Body of pancreas (tissue), 4 donors: ENCODE measurements around the gene KCND1. TPM values are rescaled to one million over a fixed set of nuclear protein-coding genes. Genes with fewer than 3 reads are reported as not detected.

Experiments used
- ATAC-seq: fragments of 150-250 bp; one replicate; pipeline ENCODE4 v1.9.1; 2016
- DNase-seq, 4 donors: peaks; one replicate each; pipeline ENCODE4 v3.0.0-alpha.2; 2019
- H3K27ac ChIP-seq, 4 donors: fragments of 200-600 bp; sonication (generic); 1 replicate in 3 of 4; 2 replicates in 1 of 4; pipeline versions ENCODE4 v1.5.1 to v1.6.1; 2016 to 2019; ENCODE audit warnings: mild to moderate bottlenecking in 1 of 4, mixed read lengths in 1 of 4, moderate library complexity in 1 of 4
- H3K27me3 ChIP-seq, 2 donors: fragments of 200-600 bp; sonication (generic); one replicate each; pipeline ENCODE4 v1.6.0; 2016; ENCODE audit warnings: mild to moderate bottlenecking in 1 of 2
- H3K36me3 ChIP-seq, 2 donors: fragments of 200-600 bp; sonication (generic); replicated peaks in 1 of 2; 2 replicates each; pipeline ENCODE4 v1.5.1; 2016; ENCODE audit warnings: low read depth in 2 of 2; ENCODE audit not compliant: insufficient read depth in 1 of 2
- H3K4me1 ChIP-seq: fragments of 200-600 bp; sonication (generic); one replicate; pipeline ENCODE4 v1.6.0; 2016
- H3K4me3 ChIP-seq, 2 donors: fragments of 200-600 bp; sonication (generic); 1 replicate in 1 of 2; 2 replicates in 1 of 2; pipeline ENCODE4 v1.5.1; 2016 to 2019
- H3K9me3 ChIP-seq, 3 donors: fragments of 200-600 bp; sonication (generic); 1 replicate in 2 of 3; 2 replicates in 1 of 3; pipeline ENCODE4 v1.5.1; 2016
- CTCF ChIP-seq, 7 experiments: fragments of 450-650 bp in 4 of 7; fragments of 200-600 bp in 3 of 7; sonication (generic) in 3 of 7; IDR thresholded peaks; one replicate each; pipeline ENCODE4 v1.5.1; 2016 to 2019; ENCODE audit warnings: antibody characterized with exemption in 7 of 7
- POLR2A ChIP-seq, 3 donors: fragments of 450-650 bp; IDR thresholded peaks; one replicate each; pipeline ENCODE4 v1.6.1; 2016; ENCODE audit warnings: antibody characterized with exemption in 3 of 3, mild to moderate bottlenecking in 2 of 3
- WGBS, 2 donors: methylation state at CpG; one replicate each; pipeline ENCODE4 v1.1.5; 2017; 5-methylcytosine and 5-hydroxymethylcytosine counted together
- intact Hi-C: fragments of 100-400 bp; cut with DNase I; formaldehyde crosslinking; loops from one replicate; pipeline ENCODE4 v1.15.1; 2023
- total RNA-seq, 2 donors: library from RNA; depleted of rRNA; stranded (reverse); fragments of >200 nt; gene quantifications; one replicate each; pipeline ENCODE4 v1.1.0, GENCODE V29; 2016

KCND1 gene
- total RNA-seq, 2 donors from 2014 or later = 0.52 to 1.3 TPM

DNA sequence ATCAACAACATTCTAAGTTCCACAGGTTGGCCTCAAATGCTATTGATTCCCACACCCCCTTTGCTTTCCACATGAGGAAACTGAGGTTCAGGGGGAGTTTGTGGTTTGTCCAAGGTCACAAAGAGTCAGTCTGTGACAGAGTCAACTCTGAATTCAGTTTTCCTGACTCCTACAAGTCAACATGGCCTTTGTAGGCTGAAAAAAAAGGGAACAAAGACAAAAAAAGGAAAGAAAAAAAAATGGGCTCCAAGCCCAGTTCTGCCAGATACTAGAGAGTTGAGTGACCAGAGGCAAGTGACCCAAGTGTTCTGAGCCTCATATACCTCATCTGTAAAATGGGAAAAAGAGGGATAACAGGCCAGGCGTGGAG lies 36.4 kb downstream of the KCND1 start:
- intact Hi-C loops = no loop called here
- H3K27ac ChIP-seq = no peak overlapping the region
- peaks cover 0 to 1% of the 10 kb centered on the region in 2 donors for H3K36me3 ChIP-seq
- H3K9me3 ChIP-seq = no peaks in the 10 kb centered on the region
- no peak for DNase-seq
- no peak for TF ChIP-seq CTCF (IDR thresholded peaks at IDR 0.05)
- TF ChIP-seq POLR2A (IDR thresholded peaks at IDR 0.05) = no peak
- H3K4me1 ChIP-seq = peaks cover under 1% of the 10 kb centered on the region
- H3K27me3 ChIP-seq = no peaks in the 10 kb centered on the region
- WGBS, 2 donors = 67 to 100% methylated on average over 1 of the region's 1 CpG
- no peak for ATAC-seq
- H3K4me3 ChIP-seq = no peak overlapping the region

DNA sequence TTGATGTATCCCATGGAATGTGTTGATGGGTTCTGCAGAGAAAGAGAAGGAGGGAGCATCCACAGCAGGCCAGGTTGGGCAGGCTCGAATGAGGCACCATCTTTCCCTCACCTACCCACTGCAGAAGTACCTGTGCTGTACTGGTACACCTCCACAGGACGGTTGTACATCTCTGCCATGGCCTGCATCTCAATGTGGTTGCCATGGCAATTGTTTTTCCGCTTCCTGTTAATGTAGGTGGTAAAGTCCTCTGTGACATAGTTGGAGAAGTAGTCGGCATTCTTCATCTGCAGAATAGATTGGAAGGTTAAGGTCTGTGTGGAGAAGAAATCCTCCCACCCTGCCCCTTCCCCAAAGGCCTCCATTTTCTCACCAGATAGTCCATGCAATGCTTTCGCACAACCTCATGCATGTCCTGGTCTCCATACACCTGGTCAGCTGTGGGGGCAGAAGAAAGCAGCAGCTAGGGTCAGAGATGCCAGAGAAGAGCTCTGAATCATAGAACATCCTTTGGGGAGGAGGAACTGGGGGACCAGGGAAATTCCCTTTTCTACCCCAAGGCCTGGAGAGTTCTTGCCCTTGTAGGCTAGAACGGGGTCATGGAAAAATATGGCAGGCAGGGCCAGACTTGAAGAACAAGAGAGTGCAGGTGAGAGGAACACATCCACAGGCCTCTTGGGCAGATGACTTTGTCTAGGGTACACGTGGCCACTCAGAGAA lies 36.9 kb downstream of the KCND1 start:
- H3K4me3 ChIP-seq = no peak overlapping the region
- H3K4me1 ChIP-seq = no peaks in the 10 kb centered on the region
- no peaks in the 10 kb centered on the region for H3K27me3 ChIP-seq
- no peak for DNase-seq
- WGBS, 2 donors = 78 to 85% methylated on average over 4 to 5 of the region's 7 CpGs
- no peak for ATAC-seq
- no peak overlapping the region for H3K27ac ChIP-seq
- TF ChIP-seq POLR2A (IDR thresholded peaks at IDR 0.05) (no peak), CTCF (IDR thresholded peaks at IDR 0.05) (no peak)
- intact Hi-C loops = no loop called here
- H3K36me3 ChIP-seq = peaks cover 0 to 4% of the 10 kb centered on the region in 2 donors
- H3K9me3 ChIP-seq = no peaks in the 10 kb centered on the region

DNA sequence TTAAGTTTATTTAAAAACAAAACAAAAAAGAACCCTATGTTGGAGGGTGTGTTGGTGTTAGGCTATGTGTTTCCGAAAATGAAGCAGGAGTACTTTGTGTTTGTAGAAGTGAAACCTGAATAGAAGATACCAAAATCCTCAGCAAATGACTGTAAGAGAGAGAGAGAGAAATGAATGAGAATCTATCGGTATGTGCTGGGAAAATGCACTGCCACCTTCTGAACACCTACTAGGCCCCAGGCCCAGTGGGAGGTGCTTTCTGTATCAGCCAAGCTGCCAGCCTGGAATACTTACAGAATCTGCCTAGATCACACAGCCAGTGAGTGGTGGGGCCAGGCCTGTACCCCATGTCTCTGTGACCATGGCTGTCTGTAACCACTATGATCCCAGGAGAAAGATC lies 37.9 kb downstream of the KCND1 start:
- H3K4me3 ChIP-seq = no peak overlapping the region
- 82 to 83% methylated on average over 2 of the region's 2 CpGs for WGBS, 2 donors
- H3K9me3 ChIP-seq = no peaks in the 10 kb centered on the region
- no peak for TF ChIP-seq CTCF (IDR thresholded peaks at IDR 0.05)
- ATAC-seq = no peak
- H3K27me3 ChIP-seq = no peaks in the 10 kb centered on the region
- intact Hi-C loops = no loop called here
- H3K4me1 ChIP-seq = no peaks in the 10 kb centered on the region
- H3K36me3 ChIP-seq = peaks cover 0 to 4% of the 10 kb centered on the region in 2 donors
- no peak for DNase-seq
- H3K27ac ChIP-seq = no peak overlapping the region

DNA sequence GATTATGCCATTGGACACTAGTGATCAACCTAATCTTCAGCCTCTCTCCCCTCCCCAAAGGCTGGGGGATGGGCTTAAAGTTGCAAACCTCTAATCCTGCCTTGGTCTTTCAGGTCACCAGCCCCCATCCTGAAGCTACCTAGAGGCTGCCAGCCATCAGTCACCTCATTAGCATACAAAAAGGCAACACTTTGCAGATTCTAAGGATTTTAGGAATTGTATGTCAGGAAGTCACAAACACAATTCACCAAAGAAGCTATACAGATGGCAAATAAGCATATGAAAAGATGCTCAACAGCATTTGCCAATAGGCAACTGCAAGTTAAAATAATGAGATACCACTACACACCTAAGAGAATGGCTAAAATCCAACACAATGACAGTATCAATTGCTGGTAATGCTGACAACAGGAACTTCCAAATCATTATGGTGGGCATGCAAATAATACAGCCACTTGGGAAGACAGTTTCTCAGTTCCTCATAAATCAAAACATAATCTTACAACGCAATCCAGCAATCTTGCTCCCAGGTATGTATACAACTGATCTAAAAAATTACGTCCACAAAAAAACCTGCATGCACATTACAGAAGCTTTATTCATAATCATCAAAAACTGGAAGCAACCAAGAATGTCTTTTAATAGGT lies 43.8 kb downstream of the KCND1 start:
- intact Hi-C loops = no loop called here
- Histone ChIP-seq H3K36me3 (peaks cover 0 to 8% of the 10 kb centered on the region in 2 donors), H3K4me1 (no peaks in the 10 kb centered on the region), H3K4me3 (no peak overlapping the region), H3K27me3 (no peaks in the 10 kb centered on the region), H3K9me3 (no peaks in the 10 kb centered on the region), H3K27ac (no peak overlapping the region)
- DNase-seq = no peak
- no peak for TF ChIP-seq POLR2A (IDR thresholded peaks at IDR 0.05)
- no peak for TF ChIP-seq CTCF (IDR thresholded peaks at IDR 0.05)
- ATAC-seq = no peak
- WGBS, 2 donors = 71 to 72% methylated on average over 2 of the region's 2 CpGs

DNA sequence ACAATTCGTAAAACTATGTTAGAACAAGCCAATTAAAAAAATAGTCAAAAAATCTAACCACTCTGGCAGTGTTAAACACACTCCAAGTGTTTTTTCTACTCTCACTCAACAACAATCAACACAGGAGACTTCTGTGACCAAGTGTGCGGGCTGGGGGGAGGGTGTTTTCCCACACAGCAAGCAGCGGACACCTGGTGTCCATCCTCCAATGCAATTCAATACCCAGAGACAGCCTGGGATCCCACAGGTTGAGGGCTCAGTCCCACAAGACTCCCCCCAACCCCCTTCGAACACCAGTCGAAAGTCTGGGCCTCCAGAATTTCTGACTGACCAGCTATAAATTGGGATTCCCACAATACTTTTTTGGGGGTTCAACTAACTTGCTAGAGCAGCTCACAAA lies 44.5 kb downstream of the KCND1 start:
- intact Hi-C loops = no loop called here
- Histone ChIP-seq H3K9me3 (no peaks in the 10 kb centered on the region), H3K36me3 (peaks cover 0 to 8% of the 10 kb centered on the region in 2 donors), H3K4me1 (no peaks in the 10 kb centered on the region), H3K27ac (no peak overlapping the region), H3K4me3 (no peak overlapping the region), H3K27me3 (no peaks in the 10 kb centered on the region)
- DNase-seq = no peak
- TF ChIP-seq CTCF (IDR thresholded peaks at IDR 0.05) (no peak), POLR2A (IDR thresholded peaks at IDR 0.05) (no peak)
- ATAC-seq = no peak
- WGBS, 2 donors = 75 to 90% methylated on average over 2 to 3 of the region's 5 CpGs
